ENCODE data around the gene GBP7. TPM values are rescaled to one million over a fixed set of nuclear protein-coding genes. Genes with fewer than 3 reads are reported as not detected.

Gene GBP7
- total and polyA plus RNA-seq, 10 of the 15 experiments (the other 5 are each of a cell fraction or from before 2014, with no cell fraction given) = not detected

DNA sequence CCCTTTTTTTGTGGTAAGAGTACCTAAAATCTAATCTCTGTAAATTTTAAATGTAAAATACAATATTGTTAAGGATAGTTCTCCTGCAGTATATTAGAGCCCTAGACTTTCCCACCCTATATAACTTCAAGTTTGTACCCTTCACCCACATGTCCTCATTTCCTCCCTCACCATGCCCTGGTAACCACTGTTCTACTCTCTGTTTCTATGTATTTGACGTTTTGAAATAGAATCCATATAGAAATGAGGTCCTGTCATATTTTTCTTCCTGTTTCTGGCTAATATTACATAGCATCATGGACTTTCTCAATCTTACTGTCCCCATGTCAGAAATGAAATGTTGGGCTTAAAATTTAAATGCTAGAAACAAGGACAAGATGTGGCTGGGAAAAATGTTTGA, 24.8 kb downstream of the GBP7 start:
- RAD21 ChIA-PET (ENCODE audit: unreplicated experiment) = no interaction called here
- no peak overlapping the region for H3K4me2 ChIP-seq (ENCODE audit: control insufficient read depth, insufficient read depth)
- H4K20me1 ChIP-seq (ENCODE audit: control insufficient read depth, insufficient read depth) = no peaks in the 10 kb centered on the region
- intact Hi-C loops (cut with micrococcal nuclease; ENCODE audit: unreplicated experiment) (no loop called here), in situ Hi-C loops (cut with MboI) (no loop called here)
- no peak overlapping the region for H3K4me3 ChIP-seq
- CTCF ChIA-PET = no interaction called here
- TF ChIP-seq, protein P1, sequence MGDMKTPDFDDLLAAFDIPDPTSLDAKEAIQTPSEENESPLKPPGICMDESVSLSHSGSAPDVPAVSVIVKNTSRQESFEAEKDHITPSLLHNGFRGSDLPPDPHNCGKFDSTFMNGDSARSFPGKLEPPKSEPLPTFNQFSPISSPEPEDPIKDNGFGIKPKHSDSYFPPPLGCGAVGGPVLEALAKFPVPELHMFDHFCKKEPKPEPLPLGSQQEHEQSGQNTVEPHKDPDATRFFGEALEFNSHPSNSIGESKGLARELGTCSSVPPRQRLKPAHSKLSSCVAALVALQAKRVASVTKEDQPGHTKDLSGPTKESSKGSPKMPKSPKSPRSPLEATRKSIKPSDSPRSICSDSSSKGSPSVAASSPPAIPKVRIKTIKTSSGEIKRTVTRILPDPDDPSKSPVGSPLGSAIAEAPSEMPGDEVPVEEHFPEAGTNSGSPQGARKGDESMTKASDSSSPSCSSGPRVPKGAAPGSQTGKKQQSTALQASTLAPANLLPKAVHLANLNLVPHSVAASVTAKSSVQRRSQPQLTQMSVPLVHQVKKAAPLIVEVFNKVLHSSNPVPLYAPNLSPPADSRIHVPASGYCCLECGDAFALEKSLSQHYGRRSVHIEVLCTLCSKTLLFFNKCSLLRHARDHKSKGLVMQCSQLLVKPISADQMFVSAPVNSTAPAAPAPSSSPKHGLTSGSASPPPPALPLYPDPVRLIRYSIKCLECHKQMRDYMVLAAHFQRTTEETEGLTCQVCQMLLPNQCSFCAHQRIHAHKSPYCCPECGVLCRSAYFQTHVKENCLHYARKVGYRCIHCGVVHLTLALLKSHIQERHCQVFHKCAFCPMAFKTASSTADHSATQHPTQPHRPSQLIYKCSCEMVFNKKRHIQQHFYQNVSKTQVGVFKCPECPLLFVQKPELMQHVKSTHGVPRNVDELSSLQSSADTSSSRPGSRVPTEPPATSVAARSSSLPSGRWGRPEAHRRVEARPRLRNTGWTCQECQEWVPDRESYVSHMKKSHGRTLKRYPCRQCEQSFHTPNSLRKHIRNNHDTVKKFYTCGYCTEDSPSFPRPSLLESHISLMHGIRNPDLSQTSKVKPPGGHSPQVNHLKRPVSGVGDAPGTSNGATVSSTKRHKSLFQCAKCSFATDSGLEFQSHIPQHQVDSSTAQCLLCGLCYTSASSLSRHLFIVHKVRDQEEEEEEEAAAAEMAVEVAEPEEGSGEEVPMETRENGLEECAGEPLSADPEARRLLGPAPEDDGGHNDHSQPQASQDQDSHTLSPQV (IDR thresholded peaks at IDR 0.05) = no peak
- TF ChIP-seq, protein P2, sequence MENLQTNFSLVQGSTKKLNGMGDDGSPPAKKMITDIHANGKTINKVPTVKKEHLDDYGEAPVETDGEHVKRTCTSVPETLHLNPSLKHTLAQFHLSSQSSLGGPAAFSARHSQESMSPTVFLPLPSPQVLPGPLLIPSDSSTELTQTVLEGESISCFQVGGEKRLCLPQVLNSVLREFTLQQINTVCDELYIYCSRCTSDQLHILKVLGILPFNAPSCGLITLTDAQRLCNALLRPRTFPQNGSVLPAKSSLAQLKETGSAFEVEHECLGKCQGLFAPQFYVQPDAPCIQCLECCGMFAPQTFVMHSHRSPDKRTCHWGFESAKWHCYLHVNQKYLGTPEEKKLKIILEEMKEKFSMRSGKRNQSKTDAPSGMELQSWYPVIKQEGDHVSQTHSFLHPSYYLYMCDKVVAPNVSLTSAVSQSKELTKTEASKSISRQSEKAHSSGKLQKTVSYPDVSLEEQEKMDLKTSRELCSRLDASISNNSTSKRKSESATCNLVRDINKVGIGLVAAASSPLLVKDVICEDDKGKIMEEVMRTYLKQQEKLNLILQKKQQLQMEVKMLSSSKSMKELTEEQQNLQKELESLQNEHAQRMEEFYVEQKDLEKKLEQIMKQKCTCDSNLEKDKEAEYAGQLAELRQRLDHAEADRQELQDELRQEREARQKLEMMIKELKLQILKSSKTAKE (IDR thresholded peaks at IDR 0.05; ENCODE audit: low read depth, poor library complexity, severe bottlenecking) = no peak
- TF ChIP-seq GABPA (IDR thresholded peaks at IDR 0.05; ENCODE audit: low read depth) = no peak
- no peak for TF ChIP-seq ZNF384 (IDR thresholded peaks at IDR 0.05; ENCODE audit: borderline replicate concordance, low read depth, low read length)
- no peak for TF ChIP-seq E4F1 (IDR thresholded peaks at IDR 0.05; ENCODE audit: borderline replicate concordance, partially characterized antibody)
- no peak for TF ChIP-seq ATF7 (IDR thresholded peaks at IDR 0.05; ENCODE audit: low read depth)
- no peak for TF ChIP-seq HDAC2 (IDR thresholded peaks at IDR 0.05)
- H3K9me3 ChIP-seq (replicated peaks; ENCODE audit: control insufficient read depth, insufficient read depth, low read length) = no peaks in the 10 kb centered on the region
- no peaks in the 10 kb centered on the region for H3K79me2 ChIP-seq (ENCODE audit: control insufficient read depth, insufficient read depth, low read length)
- H2AFZ ChIP-seq (ENCODE audit: control insufficient read depth, low read depth, low read length) = no peak overlapping the region
- POLR2A ChIA-PET = no interaction called here
- BruUV-seq (replicated peaks) = no TSS peak
- FAIRE-seq = no peak
- H3K4me1 ChIP-seq (ENCODE audit: control insufficient read depth, insufficient read depth, low read length) = no peaks in the 10 kb centered on the region
- no peaks in the 10 kb centered on the region for H3K27me3 ChIP-seq (replicated peaks in 1 of 2; ENCODE audit: control insufficient read depth in 2 of 2, insufficient read depth in 2 of 2, low read length in 1 of 2)
- no peak overlapping the region for H3K9ac ChIP-seq (ENCODE audit: control insufficient read depth, insufficient read depth, low read length)
- DNase-seq (ENCODE audit: low read depth, low spot score) = no peak
- ATAC-seq = no peak
- no peak overlapping the region for H3K27ac ChIP-seq (ENCODE audit: control insufficient read depth, insufficient read depth)
- no peaks in the 10 kb centered on the region for H3K36me3 ChIP-seq (ENCODE audit: control insufficient read depth in 2 of 2, insufficient read depth in 2 of 2, low read length in 1 of 2)
- SMC1A ChIA-PET (ENCODE audit: uncharacterized antibody, unreplicated experiment) = no interaction called here
- WGBS (ENCODE audit: insufficient coverage, insufficient replicate concordance, low lambda C conversion rate, missing lambda C conversion rate) = 8% methylated on average over 1 of the region's 1 CpG

All from GM12878 (cell line).